DOHH2 (cell line): ENCODE measurements around the gene PRDM2.
A peak's percentile ranks its signal among the peaks of the same experiment; 100 is the strongest.

Source experiments
- H3F3A ChIP-seq: fragments of 200-600 bp; sonication (generic), shearing (Covaris generic); 2 replicates; pipeline ENCODE4 v1.6.0; 2016; ENCODE audit warnings: antibody characterized with exemption, mild to moderate bottlenecking; ENCODE audit not compliant: control insufficient read depth, insufficient read depth
- H3K27ac ChIP-seq: fragments of 200-600 bp; sonication (generic); 2 replicates; pipeline ENCODE4 v1.5.1; 2014; ENCODE audit warnings: low read depth, mild to moderate bottlenecking, low read length, moderate library complexity
- H3K27me3 ChIP-seq: fragments of 200-600 bp; sonication (generic); 2 replicates; pipeline ENCODE4 v1.6.1; 2014; ENCODE audit warnings: mild to moderate bottlenecking, low read length, mixed read lengths; ENCODE audit not compliant: control insufficient read depth
- H3K36me3 ChIP-seq: fragments of 200-600 bp; sonication (generic); 2 replicates; pipeline ENCODE4 v1.6.1; 2014; ENCODE audit warnings: mild to moderate bottlenecking, low read length, moderate library complexity, mixed read lengths; ENCODE audit not compliant: control insufficient read depth
- H3K4me1 ChIP-seq: fragments of 200-600 bp; sonication (generic); 2 replicates; pipeline ENCODE4 v1.6.1; 2014; ENCODE audit warnings: mild to moderate bottlenecking, low read length, mixed read lengths; ENCODE audit not compliant: control insufficient read depth
- H3K4me2 ChIP-seq: fragments of 200-600 bp; sonication (generic); 2 replicates; pipeline ENCODE4 v1.6.0; 2014; ENCODE audit warnings: mild to moderate bottlenecking, low read length, moderate library complexity
- H3K4me3 ChIP-seq: fragments of 200-600 bp; sonication (generic); 2 replicates; pipeline ENCODE4 v1.5.1; 2014; ENCODE audit warnings: mild to moderate bottlenecking, low read length, mixed read lengths
- H3K79me2 ChIP-seq: fragments of 200-600 bp; sonication (generic); 2 replicates; pipeline ENCODE4 v1.6.1; 2014; ENCODE audit warnings: mild to moderate bottlenecking, low read length, mixed read lengths; ENCODE audit not compliant: control insufficient read depth
- H3K9me2 ChIP-seq: fragments of 200-600 bp; sonication (generic); replicated peaks from 2 replicates; pipeline ENCODE4 v1.6.1; 2014; ENCODE audit warnings: mild to moderate bottlenecking, low read length, mixed read lengths; ENCODE audit not compliant: control insufficient read depth
- H3K9me3 ChIP-seq: fragments of 200-600 bp; sonication (generic); 2 replicates; pipeline ENCODE4 v1.6.1; 2014; ENCODE audit warnings: antibody characterized with exemption, low read length, mixed read lengths; ENCODE audit not compliant: control insufficient read depth, insufficient read depth
- H4K20me1 ChIP-seq: fragments of 200-600 bp; sonication (generic); 2 replicates; pipeline ENCODE4 v1.6.0; 2014; ENCODE audit warnings: low read depth, mild to moderate bottlenecking, antibody characterized with exemption, low read length, moderate library complexity; ENCODE audit not compliant: control insufficient read depth, insufficient read depth
- EZH2phosphoT487 ChIP-seq: fragments of 200-600 bp; sonication (generic); IDR thresholded peaks from 2 replicates; pipeline ENCODE4 v1.6.1; 2017; ENCODE audit warnings: borderline replicate concordance, mild to moderate bottlenecking, antibody characterized with exemption, low read length, moderate library complexity, mixed read lengths
- TF ChIP-seq, protein P1 (sequence below): fragments of 200-600 bp; sonication (generic); IDR thresholded peaks from one replicate; pipeline ENCODE4 v1.5.1; 2014; ENCODE audit warnings: antibody characterized with exemption, mild to moderate bottlenecking, low read depth, low read length; ENCODE audit not compliant: poor library complexity, severe bottlenecking

PRDM2 gene

DNA sequence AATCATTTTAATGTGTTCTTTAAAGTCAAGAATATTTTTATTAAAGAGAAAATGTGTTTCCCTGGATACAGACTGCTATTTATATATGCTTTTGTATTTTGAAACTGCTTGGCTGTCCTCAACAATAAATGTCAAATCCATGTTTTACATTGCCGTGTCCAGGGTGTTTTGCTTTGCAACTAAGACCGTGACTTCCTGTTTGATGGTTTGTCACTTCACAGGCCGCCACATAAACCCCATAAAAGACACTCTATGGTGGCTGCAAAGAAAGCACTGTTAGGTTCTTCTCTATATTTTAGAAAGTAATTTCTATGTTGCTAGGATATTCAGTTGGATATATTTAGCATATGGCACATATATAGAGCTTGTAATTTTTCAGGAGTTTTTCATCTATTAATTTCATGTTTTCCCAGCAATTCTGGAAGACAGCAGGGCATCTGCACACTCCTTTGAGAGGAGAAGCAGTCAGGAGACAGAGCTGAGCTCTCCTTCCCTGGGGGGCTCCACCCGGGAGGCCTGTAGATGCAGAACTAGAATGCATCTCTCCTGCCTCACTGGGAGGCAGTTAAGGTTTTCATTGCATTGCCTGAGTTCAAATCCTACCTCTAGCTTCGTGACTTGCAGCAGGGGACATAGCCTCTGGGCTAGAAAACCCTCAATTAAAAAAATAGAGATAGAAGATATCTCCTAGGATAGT is 33.1 kb downstream of the PRDM2 start:
- Histone ChIP-seq H3K36me3 (peaks cover 80% of the 10 kb centered on the region), H3K27ac (peak overlapping the region; percentile 100), H3K4me1 (peaks cover 98% of the 10 kb centered on the region), H3F3A (peaks cover 44% of the 10 kb centered on the region), H4K20me1 (no peaks in the 10 kb centered on the region), H3K4me3 (peak overlapping the region; percentile 67), H3K79me2 (peaks cover 82% of the 10 kb centered on the region), H3K9me2 (no peaks in the 10 kb centered on the region), H3K4me2 (peak overlapping the region; percentile 70), H3K27me3 (no peaks in the 10 kb centered on the region), H3K9me3 (no peaks in the 10 kb centered on the region)
- no peak for TF ChIP-seq EZH2phosphoT487
- TF ChIP-seq, protein P1, sequence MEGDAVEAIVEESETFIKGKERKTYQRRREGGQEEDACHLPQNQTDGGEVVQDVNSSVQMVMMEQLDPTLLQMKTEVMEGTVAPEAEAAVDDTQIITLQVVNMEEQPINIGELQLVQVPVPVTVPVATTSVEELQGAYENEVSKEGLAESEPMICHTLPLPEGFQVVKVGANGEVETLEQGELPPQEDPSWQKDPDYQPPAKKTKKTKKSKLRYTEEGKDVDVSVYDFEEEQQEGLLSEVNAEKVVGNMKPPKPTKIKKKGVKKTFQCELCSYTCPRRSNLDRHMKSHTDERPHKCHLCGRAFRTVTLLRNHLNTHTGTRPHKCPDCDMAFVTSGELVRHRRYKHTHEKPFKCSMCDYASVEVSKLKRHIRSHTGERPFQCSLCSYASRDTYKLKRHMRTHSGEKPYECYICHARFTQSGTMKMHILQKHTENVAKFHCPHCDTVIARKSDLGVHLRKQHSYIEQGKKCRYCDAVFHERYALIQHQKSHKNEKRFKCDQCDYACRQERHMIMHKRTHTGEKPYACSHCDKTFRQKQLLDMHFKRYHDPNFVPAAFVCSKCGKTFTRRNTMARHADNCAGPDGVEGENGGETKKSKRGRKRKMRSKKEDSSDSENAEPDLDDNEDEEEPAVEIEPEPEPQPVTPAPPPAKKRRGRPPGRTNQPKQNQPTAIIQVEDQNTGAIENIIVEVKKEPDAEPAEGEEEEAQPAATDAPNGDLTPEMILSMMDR: no peak

DNA sequence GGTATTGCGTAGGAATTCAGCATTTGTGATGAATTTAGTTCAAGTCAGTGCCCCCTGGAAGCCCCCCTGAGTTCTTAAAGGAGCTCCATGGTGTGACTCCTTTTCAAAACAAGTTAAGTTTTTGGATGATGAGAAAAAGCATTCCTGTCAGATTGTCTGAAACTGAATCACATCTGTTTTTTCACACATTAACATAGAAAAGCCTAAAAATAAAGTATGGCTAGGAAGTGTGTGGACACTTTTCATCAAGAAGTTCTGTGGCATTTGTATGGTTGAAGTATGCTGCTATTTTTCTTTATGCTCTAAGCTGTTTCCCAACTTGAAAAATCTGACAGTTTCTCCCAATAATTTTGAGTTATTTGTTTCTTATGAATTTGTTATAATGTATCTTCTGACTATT is 33.7 kb downstream of the PRDM2 start:
- H3K27ac ChIP-seq: peak overlapping the region; percentile 100
- peaks cover 38% of the 10 kb centered on the region for H3F3A ChIP-seq
- H3K27me3 ChIP-seq: no peaks in the 10 kb centered on the region
- no peaks in the 10 kb centered on the region for H3K9me2 ChIP-seq
- peaks cover 97% of the 10 kb centered on the region for H3K4me1 ChIP-seq
- no peaks in the 10 kb centered on the region for H4K20me1 ChIP-seq
- H3K4me2 ChIP-seq: peak overlapping the region; percentile 70
- no peaks in the 10 kb centered on the region for H3K9me3 ChIP-seq
- peaks cover 82% of the 10 kb centered on the region for H3K79me2 ChIP-seq
- TF ChIP-seq EZH2phosphoT487: no peak
- TF ChIP-seq, protein P1: no peak
- H3K36me3 ChIP-seq: peaks cover 83% of the 10 kb centered on the region
- H3K4me3 ChIP-seq: peak overlapping the region; percentile 67

DNA sequence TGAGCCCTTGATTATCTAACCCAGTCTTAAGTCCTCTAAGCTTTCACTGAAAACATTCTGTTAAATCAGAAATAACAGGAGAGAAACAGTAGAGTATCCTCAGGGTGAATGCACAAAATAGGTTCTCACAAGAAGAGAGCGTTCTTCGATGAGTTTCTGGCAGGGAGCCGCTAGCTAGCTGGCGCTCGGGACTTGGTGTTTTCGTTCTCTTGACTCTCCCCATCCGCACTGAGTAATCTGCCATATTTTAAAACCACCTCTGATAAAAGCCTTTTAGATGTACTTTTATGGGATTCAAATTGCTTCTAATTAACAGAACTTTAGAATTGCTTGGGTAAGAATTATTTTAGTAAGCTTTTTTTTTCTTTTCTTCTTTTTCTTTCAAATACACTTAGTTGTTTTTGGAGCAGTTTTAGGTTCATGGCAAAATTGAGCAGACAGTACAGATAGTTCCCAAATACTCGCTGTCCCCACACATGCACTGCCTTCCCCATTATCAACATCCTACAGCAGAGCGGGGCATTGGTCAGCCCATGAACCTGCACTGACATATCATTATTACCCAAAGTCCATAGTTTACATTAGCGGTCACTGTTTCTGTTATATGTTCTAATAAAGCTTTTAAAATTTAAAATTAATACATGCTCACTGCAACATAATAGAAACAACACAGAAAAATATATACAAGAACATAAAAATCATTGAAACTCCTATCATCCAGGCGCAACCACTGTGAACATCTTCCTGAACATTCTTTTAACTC is 35.4 kb downstream of the PRDM2 start:
- peaks cover 81% of the 10 kb centered on the region for H3K4me1 ChIP-seq
- TF ChIP-seq, protein P1: no peak
- no peak for TF ChIP-seq EZH2phosphoT487

More for the DNA sequence above, 35.4 kb downstream of the PRDM2 start:
- H3K4me3 ChIP-seq: peak overlapping the region; percentile 7; the same call in 1 of the 2 replicates
- peaks cover 82% of the 10 kb centered on the region for H3K79me2 ChIP-seq
- no peaks in the 10 kb centered on the region for H3K9me3 ChIP-seq
- no peaks in the 10 kb centered on the region for H3K27me3 ChIP-seq
- no peaks in the 10 kb centered on the region for H3K9me2 ChIP-seq
- H3K27ac ChIP-seq: peak overlapping the region; percentile 100
- H3K4me2 ChIP-seq: peak overlapping the region; percentile 70
- H3K36me3 ChIP-seq: peaks cover 85% of the 10 kb centered on the region
- peaks cover 24% of the 10 kb centered on the region for H3F3A ChIP-seq
- no peaks in the 10 kb centered on the region for H4K20me1 ChIP-seq
